GM12875 (cell line): Measurements from ENCODE around the gene FSTL4.
"Not testable (repeated sequence)": the region's sequence is repeated elsewhere in the genome, so short reads cannot be mapped to it uniquely, and the experiment has no call there.

Source experiments
- H3K4me3 ChIP-seq: one replicate; pipeline ENCODE4 v1.5.1; 2011; ENCODE audit warnings: low read depth, low read length, control low read depth
- CTCF ChIP-seq: IDR thresholded peaks from 2 replicates; pipeline ENCODE4 v1.5.1; 2011; ENCODE audit warnings: low read depth, mild to moderate bottlenecking, control low read depth, inconsistent platforms, low read length, moderate library complexity, borderline replicate concordance; ENCODE audit not compliant: insufficient read depth

The FSTL4 gene

DNA sequence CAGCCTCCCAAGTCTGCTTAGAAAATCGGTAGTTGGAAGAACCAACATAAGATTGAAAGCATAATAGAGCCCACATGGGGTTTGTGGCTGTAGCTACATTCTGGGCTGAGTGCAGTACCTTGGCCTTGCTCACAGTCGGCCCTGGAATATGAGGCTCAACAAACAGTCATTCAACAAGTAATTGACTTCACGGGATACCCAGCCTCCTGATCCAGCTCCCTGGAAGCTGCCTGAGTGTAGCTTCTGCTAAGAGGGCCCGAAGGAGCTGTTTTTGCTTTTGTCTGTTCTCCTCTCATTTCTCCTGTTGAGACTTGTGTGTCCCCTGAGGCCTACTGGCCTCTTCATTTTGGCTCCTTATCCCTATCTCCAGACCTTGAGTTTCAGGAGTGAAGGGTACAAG, 389.8 kb downstream of the FSTL4 start:
- no peak overlapping the region for H3K4me3 ChIP-seq
- TF ChIP-seq CTCF: no peak

- TF ChIP-seq CTCF: no peak
Measured at GRCh38 chr5:133222040-133222439, 390.3 kb downstream of the FSTL4 start.

GRCh38 chr5:133220851-133221674, 391.3 kb downstream of the FSTL4 start:
- no peak for TF ChIP-seq CTCF
- no peak overlapping the region for H3K4me3 ChIP-seq

More at GRCh38 chr5:133222040-133222439, 390.3 kb downstream of the FSTL4 start:
- H3K4me3 ChIP-seq: no peak overlapping the region

GRCh38 chr5:133219296-133219695, 393.0 kb downstream of the FSTL4 start:
- TF ChIP-seq CTCF: no peak
- no peak overlapping the region for H3K4me3 ChIP-seq

GRCh38 chr5:133216138-133216537, 396.2 kb downstream of the FSTL4 start:
- H3K4me3 ChIP-seq: not testable (repeated sequence)

GRCh38 chr5:133214153-133214820, 398.1 kb downstream of the FSTL4 start:
- TF ChIP-seq CTCF: no peak
- H3K4me3 ChIP-seq: no peak overlapping the region

DNA sequence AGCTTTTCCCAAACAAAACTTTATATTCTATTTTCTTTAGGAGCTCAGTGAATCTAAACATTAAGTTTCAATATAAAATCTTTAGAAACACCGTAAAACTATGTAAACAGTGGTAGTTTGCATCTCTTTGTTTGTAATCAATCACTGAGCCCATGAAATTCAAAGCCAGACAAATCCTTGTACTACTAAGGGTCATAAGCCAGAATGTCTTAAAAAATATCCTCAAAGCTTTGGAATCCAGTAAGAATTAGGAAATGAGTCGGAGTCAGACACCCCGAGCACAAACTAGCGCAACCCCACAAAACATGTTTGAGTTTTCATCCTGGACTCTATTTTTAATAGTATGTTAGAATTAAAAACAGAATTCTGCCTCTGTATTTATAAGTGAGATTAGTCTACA, 406.7 kb downstream of the FSTL4 start:
- no peak for TF ChIP-seq CTCF
- H3K4me3 ChIP-seq: no peak overlapping the region
